HepG2 (cell line): ENCODE measurements around the gene SIGLEC9. TPM values are rescaled to one million over a fixed set of nuclear protein-coding genes. Genes with fewer than 3 reads are reported as not detected.

Experiments used
- ATAC-seq: fragments of 200-7000 bp; cut with Tn5 transposase; 3 replicates; pipeline ENCODE4 v1.9.1; 2020; ENCODE audit warnings: mild to moderate bottlenecking, moderate library complexity
- BruUV-seq: library from RNA; stranded (reverse); fragments of 400-500 nt; replicated peaks from 2 replicates; lab custom pipeline; 2021; lab: Mats Ljungman, UMichigan
- CTCF ChIA-PET: fragments of 300-600 bp; formaldehyde crosslinking; extraction: SDS; loops from one replicate; lab custom pipeline; 2021; ENCODE audit warnings: low total read pairs, inconsistent platforms, low intra/inter-chr PET ratio; lab: Yijun Ruan, JAX
- POLR2A ChIA-PET: fragments of 350-600 bp; sonication (Branson Sonifier 250); formaldehyde crosslinking; loops from one replicate; lab custom pipeline; 2020; ENCODE audit warnings: antibody characterized with exemption, inconsistent platforms; lab: Yijun Ruan, JAX
- DNase-seq: peaks from one replicate; pipeline ENCODE4 v3.0.0-alpha.2; 2015; ENCODE audit warnings: low spot score
- FAIRE-seq: peaks from 3 replicates; lab custom pipeline; 2011; peaks lifted over from hg19 to GRCh38; lab: Jason Lieb, UNC
- H2AFZ ChIP-seq: one replicate; pipeline ENCODE4 v1.6.1; 2011; ENCODE audit warnings: low read length, inconsistent platforms
- H3K27ac ChIP-seq: fragments of 300-600 bp; 3 replicates; pipeline ENCODE4 v1.8.0; 2011; ENCODE audit warnings: mixed run types, mild to moderate bottlenecking, mixed read lengths, low read length, inconsistent platforms; ENCODE audit not compliant: insufficient read depth; ENCODE audit errors: extremely low read length
- H3K27me3 ChIP-seq, 2 experiments: fragments of 200-600 bp in 1 of 2; 2 replicates in 1 of 2; 3 replicates in 1 of 2; pipeline versions ENCODE4 v1.6.0 to v1.8.0; 2011; ENCODE audit warnings: low read length in 2 of 2, mild to moderate bottlenecking in 2 of 2, moderate library complexity in 2 of 2, inconsistent platforms in 1 of 2; ENCODE audit not compliant: insufficient read depth in 2 of 2, control insufficient read depth in 1 of 2
- H3K36me3 ChIP-seq, 2 experiments: fragments of 200-600 bp in 1 of 2; replicated peaks in 1 of 2; 2 replicates in 1 of 2; 3 replicates in 1 of 2; pipeline versions ENCODE4 v1.5.1 to v1.8.0; 2011; ENCODE audit warnings: low read length in 2 of 2, inconsistent platforms in 1 of 2; ENCODE audit not compliant: insufficient read depth in 2 of 2, control insufficient read depth in 1 of 2
- H3K4me1 ChIP-seq: 2 replicates; pipeline ENCODE4 v1.5.1; 2012; ENCODE audit warnings: low read length, inconsistent platforms; ENCODE audit not compliant: insufficient read depth
- H3K4me2 ChIP-seq: 2 replicates; pipeline ENCODE4 v1.6.0; 2011; ENCODE audit warnings: low read depth, low read length, inconsistent platforms
- H3K4me3 ChIP-seq, 3 experiments: fragments of 200-600 bp in 1 of 3; sonication (generic), shearing (Covaris generic) in 1 of 3; replicated peaks in 1 of 3; 2 replicates each; pipeline ENCODE4 v1.5.1; 2011 to 2016; ENCODE audit warnings: low read length in 3 of 3, inconsistent platforms in 2 of 3, low read depth in 2 of 3, mild to moderate bottlenecking in 2 of 3, control low read depth in 1 of 3, mixed read lengths in 1 of 3; ENCODE audit not compliant: insufficient read depth in 1 of 3
- H3K79me2 ChIP-seq: one replicate; pipeline ENCODE4 v1.6.1; 2011; ENCODE audit warnings: low read length, inconsistent platforms; ENCODE audit not compliant: insufficient read depth
- H3K9ac ChIP-seq: 2 replicates; pipeline ENCODE4 v1.6.0; 2011; ENCODE audit warnings: mild to moderate bottlenecking, low read depth, low read length, inconsistent platforms; ENCODE audit not compliant: insufficient read depth
- H3K9me3 ChIP-seq: 2 replicates; pipeline ENCODE4 v1.5.1; 2012; ENCODE audit warnings: mild to moderate bottlenecking, low read length
- H4K20me1 ChIP-seq: 2 replicates; pipeline ENCODE4 v1.6.0; 2011; ENCODE audit warnings: inconsistent platforms, mild to moderate bottlenecking, low read length, moderate library complexity; ENCODE audit not compliant: insufficient read depth
- HOXA5 ChIP-seq: sonication (generic); formaldehyde crosslinking; IDR thresholded peaks from 2 replicates; pipeline ENCODE4 v1.4.0; 2020; ENCODE audit warnings: missing genetic modification reagents
- KLF12 ChIP-seq: sonication (generic); formaldehyde crosslinking; IDR thresholded peaks from 2 replicates; pipeline ENCODE4 v1.4.0; 2020; ENCODE audit warnings: missing genetic modification reagents, borderline replicate concordance
- MZF1 ChIP-seq: sonication (generic); formaldehyde crosslinking; IDR thresholded peaks from 2 replicates; pipeline ENCODE4 v1.8.1; 2023; ENCODE audit warnings: mild to moderate bottlenecking, missing genetic modification reagents, borderline replicate concordance
- NCOA1 ChIP-seq: sonication (generic); formaldehyde crosslinking; IDR thresholded peaks from 2 replicates; pipeline ENCODE4 v1.9.0; 2021; ENCODE audit warnings: missing genetic modification reagents
- SYNCRIP ChIP-seq: fragments of 200-400 bp; formaldehyde crosslinking; IDR thresholded peaks from 2 replicates; pipeline ENCODE4 v1.6.1; 2018; ENCODE audit warnings: mild to moderate bottlenecking, low read depth, low read length; ENCODE audit not compliant: insufficient read depth
- YEATS2 ChIP-seq: sonication (generic); formaldehyde crosslinking; IDR thresholded peaks from 2 replicates; pipeline ENCODE4 v1.4.0; 2020; ENCODE audit warnings: missing genetic modification reagents, borderline replicate concordance
- ZNF432 ChIP-seq: sonication (generic); formaldehyde crosslinking; IDR thresholded peaks from 2 replicates; pipeline ENCODE4 v1.5.0; 2020; ENCODE audit warnings: missing genetic modification reagents, mild to moderate bottlenecking, borderline replicate concordance
- ZNF772 ChIP-seq: sonication (generic); formaldehyde crosslinking; IDR thresholded peaks from 2 replicates; pipeline ENCODE4 v1.5.0; 2020; ENCODE audit warnings: mild to moderate bottlenecking, missing genetic modification reagents
- ZNF850 ChIP-seq: sonication (generic); formaldehyde crosslinking; conservative IDR thresholded peaks from 2 replicates; pipeline ENCODE4 v1.9.0; 2021; ENCODE audit warnings: mild to moderate bottlenecking, missing genetic modification reagents
- ZNF879 ChIP-seq: sonication (generic); formaldehyde crosslinking; IDR thresholded peaks from 2 replicates; pipeline ENCODE4 v1.8.1; 2023; ENCODE audit warnings: missing genetic modification reagents
- ZSCAN12 ChIP-seq: sonication (generic); formaldehyde crosslinking; IDR thresholded peaks from 2 replicates; pipeline ENCODE4 v1.9.0; 2021; ENCODE audit warnings: mild to moderate bottlenecking, missing genetic modification reagents
- WGBS: methylation state at CpG from one replicate; pipeline ENCODE4 v1.1.6; 2017; ENCODE audit warnings: low lambda C conversion rate; 5-methylcytosine and 5-hydroxymethylcytosine counted together
- in situ Hi-C: cut with HindIII; loops from 2 replicates; pipeline ENCODE4 v1.10.0; 2017; ENCODE audit warnings: low pct_unique_long_range_greater_than_20kb; ENCODE audit not compliant: extremely low pct_ligation_motif_present
- intact Hi-C: fragments of 100-400 bp; cut with micrococcal nuclease; formaldehyde crosslinking; loops from one replicate; pipeline ENCODE4 v1.10.0; 2022; ENCODE audit not compliant: unreplicated experiment
- polyA plus RNA-seq, 8 experiments: library from polyadenylated mRNA; depleted of rRNA in 3 of 8; stranded (reverse) in 7 of 8; unstranded in 1 of 8; fragments of >200 nt; fragmentation: Illumina TruSeq in 4 of 8; extraction: Trizol in 4 of 8; gene quantifications; 2 replicates each; pipeline versions ENCODE4 v1.2.1 to v1.2.3, GENCODE V29; 2011 to 2016; ENCODE audit warnings: low read depth in 4 of 8, missing spikeins in 1 of 8, mixed read lengths in 1 of 8; ENCODE audit not compliant: insufficient read depth in 1 of 8
- total RNA-seq, 5 experiments: library from RNA; depleted of rRNA; stranded (reverse); fragments of >200 nt; fragmentation: Illumina TruSeq; extraction: Trizol; gene quantifications; 2 replicates each; pipeline ENCODE4 v1.2.3, GENCODE V29; 2016; ENCODE audit warnings: low read depth in 1 of 5
- TF ChIP-seq, protein P1 (sequence below): sonication (generic); formaldehyde crosslinking; IDR thresholded peaks from 2 replicates; pipeline ENCODE4 v1.9.0; 2022; ENCODE audit warnings: low read depth, missing genetic modification reagents
- TF ChIP-seq, protein P2 (sequence below), 2 experiments: sonication (generic) in 1 of 2; formaldehyde crosslinking in 1 of 2; IDR thresholded peaks; 2 replicates each; pipeline versions ENCODE4 v1.4.0 to v1.6.1; 2016 to 2020; ENCODE audit warnings: borderline replicate concordance in 1 of 2, low read depth in 1 of 2, mild to moderate bottlenecking in 1 of 2, missing genetic modification reagents in 1 of 2
- TF ChIP-seq, protein P3 (sequence below): sonication (generic); formaldehyde crosslinking; IDR thresholded peaks from 2 replicates; pipeline ENCODE4 v1.4.0; 2020; ENCODE audit warnings: missing genetic modification reagents

Gene SIGLEC9
- total and polyA plus RNA-seq, 2 of the 13 experiments (the other 11 are each of a cell fraction or from before 2014, with no cell fraction given) = not detected

GRCh38 chr19:51146751-51147150, 22.0 kb downstream of the SIGLEC9 start:
- intact Hi-C loops = no loop called here
- no peak for FAIRE-seq
- CTCF ChIA-PET = no interaction called here

DNA sequence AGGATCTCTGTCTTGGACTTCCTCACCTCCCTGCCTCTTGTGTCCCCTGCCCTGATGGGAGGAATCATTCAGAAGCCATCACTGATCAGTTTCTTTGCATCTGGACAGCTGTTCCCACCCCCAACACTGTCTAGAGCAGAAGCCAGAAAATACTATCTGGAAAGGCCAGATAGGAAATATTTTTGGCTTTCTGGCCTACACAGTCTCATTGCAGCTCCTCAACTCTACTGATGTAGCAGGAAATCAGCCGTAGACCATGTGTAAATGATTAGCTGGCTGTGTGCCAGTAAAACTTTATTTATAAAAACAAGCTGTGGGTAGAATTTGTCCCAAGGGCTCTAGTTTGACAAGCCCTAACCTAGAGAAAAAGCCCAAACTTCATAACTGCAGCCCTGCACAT, 23.0 kb downstream of the SIGLEC9 start:
- H3K9me3 ChIP-seq = no peaks in the 10 kb centered on the region
- H3K36me3 ChIP-seq = no peaks in the 10 kb centered on the region
- TF ChIP-seq, protein P1, sequence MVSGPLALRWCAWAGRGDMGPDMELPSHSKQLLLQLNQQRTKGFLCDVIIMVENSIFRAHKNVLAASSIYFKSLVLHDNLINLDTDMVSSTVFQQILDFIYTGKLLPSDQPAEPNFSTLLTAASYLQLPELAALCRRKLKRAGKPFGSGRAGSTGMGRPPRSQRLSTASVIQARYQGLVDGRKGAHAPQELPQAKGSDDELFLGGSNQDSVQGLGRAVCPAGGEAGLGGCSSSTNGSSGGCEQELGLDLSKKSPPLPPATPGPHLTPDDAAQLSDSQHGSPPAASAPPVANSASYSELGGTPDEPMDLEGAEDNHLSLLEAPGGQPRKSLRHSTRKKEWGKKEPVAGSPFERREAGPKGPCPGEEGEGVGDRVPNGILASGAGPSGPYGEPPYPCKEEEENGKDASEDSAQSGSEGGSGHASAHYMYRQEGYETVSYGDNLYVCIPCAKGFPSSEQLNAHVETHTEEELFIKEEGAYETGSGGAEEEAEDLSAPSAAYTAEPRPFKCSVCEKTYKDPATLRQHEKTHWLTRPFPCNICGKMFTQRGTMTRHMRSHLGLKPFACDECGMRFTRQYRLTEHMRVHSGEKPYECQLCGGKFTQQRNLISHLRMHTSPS (CRISPR knock-in tag) = no peak
- TF ChIP-seq, protein P2, sequence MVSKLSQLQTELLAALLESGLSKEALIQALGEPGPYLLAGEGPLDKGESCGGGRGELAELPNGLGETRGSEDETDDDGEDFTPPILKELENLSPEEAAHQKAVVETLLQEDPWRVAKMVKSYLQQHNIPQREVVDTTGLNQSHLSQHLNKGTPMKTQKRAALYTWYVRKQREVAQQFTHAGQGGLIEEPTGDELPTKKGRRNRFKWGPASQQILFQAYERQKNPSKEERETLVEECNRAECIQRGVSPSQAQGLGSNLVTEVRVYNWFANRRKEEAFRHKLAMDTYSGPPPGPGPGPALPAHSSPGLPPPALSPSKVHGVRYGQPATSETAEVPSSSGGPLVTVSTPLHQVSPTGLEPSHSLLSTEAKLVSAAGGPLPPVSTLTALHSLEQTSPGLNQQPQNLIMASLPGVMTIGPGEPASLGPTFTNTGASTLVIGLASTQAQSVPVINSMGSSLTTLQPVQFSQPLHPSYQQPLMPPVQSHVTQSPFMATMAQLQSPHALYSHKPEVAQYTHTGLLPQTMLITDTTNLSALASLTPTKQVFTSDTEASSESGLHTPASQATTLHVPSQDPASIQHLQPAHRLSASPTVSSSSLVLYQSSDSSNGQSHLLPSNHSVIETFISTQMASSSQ (IDR thresholded peaks at IDR 0.05; ENCODE audit: low read depth) = no peak
- TF ChIP-seq, protein P2 (CRISPR knock-in tag; IDR thresholded peaks at IDR 0.05; ENCODE audit: borderline replicate concordance) = no peak
- TF ChIP-seq, protein P3, sequence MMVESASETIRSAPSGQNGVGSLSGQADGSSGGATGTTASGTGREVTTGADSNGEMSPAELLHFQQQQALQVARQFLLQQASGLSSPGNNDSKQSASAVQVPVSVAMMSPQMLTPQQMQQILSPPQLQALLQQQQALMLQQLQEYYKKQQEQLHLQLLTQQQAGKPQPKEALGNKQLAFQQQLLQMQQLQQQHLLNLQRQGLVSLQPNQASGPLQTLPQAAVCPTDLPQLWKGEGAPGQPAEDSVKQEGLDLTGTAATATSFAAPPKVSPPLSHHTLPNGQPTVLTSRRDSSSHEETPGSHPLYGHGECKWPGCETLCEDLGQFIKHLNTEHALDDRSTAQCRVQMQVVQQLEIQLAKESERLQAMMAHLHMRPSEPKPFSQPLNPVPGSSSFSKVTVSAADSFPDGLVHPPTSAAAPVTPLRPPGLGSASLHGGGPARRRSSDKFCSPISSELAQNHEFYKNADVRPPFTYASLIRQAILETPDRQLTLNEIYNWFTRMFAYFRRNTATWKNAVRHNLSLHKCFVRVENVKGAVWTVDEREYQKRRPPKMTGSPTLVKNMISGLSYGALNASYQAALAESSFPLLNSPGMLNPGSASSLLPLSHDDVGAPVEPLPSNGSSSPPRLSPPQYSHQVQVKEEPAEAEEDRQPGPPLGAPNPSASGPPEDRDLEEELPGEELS (CRISPR knock-in tag) = no peak
- no peak for TF ChIP-seq ZSCAN12 (CRISPR knock-in tag)
- no peak for TF ChIP-seq ZNF879 (CRISPR knock-in tag)
- TF ChIP-seq NCOA1 = no peak

More at GRCh38 chr19:51146751-51147150, 22.0 kb downstream of the SIGLEC9 start:
- H4K20me1 ChIP-seq = no peaks in the 10 kb centered on the region
- no peaks in the 10 kb centered on the region for H3K36me3 ChIP-seq
- ATAC-seq = no peak
- H3K4me1 ChIP-seq = no peaks in the 10 kb centered on the region
- H3K4me2 ChIP-seq = no peak overlapping the region
- H3K79me2 ChIP-seq = no peaks in the 10 kb centered on the region
- POLR2A ChIA-PET = no interaction called here
- no peak for DNase-seq
- no peak overlapping the region for H3K27ac ChIP-seq
- H3K9me3 ChIP-seq = no peaks in the 10 kb centered on the region
- H3K27me3 ChIP-seq = peaks cover 3 to 30% of the 10 kb centered on the region in 2 experiments; a peak in 4 of 5 replicates
- H2AFZ ChIP-seq = no peak overlapping the region
- TF ChIP-seq YEATS2 (CRISPR knock-in tag) (no peak), MZF1 (no peak), ZNF772 (no peak), ZNF432 (no peak), KLF12 (CRISPR knock-in tag) (no peak), HOXA5 (CRISPR knock-in tag) (no peak), ZNF850 (CRISPR knock-in tag) (no peak), SYNCRIP (no peak)
- in situ Hi-C loops = no loop called here
- no peak overlapping the region for H3K4me3 ChIP-seq
- H3K9ac ChIP-seq = no peak overlapping the region
- WGBS = no CpG with 5 or more reads among the region's 7 CpGs
- BruUV-seq = no TSS peak

More for the DNA sequence above, 23.0 kb downstream of the SIGLEC9 start:
- no peaks in the 10 kb centered on the region for H4K20me1 ChIP-seq
- CTCF ChIA-PET = no interaction called here
- 0% methylated on average over 1 of the region's 1 CpG for WGBS
- no peak overlapping the region for H3K4me2 ChIP-seq
- no peak overlapping the region for H3K27ac ChIP-seq
- no TSS peak for BruUV-seq
- intact Hi-C loops = no loop called here
- no peak overlapping the region for H3K4me3 ChIP-seq
- FAIRE-seq (no peak), DNase-seq (no peak), ATAC-seq (no peak)
- H3K79me2 ChIP-seq = no peaks in the 10 kb centered on the region
- no peak overlapping the region for H2AFZ ChIP-seq
- H3K9ac ChIP-seq = no peak overlapping the region
- peaks cover 0 to 23% of the 10 kb centered on the region in 2 experiments; a peak in 4 of 5 replicates for H3K27me3 ChIP-seq
- in situ Hi-C loops = no loop called here
- H3K4me1 ChIP-seq = no peaks in the 10 kb centered on the region
- POLR2A ChIA-PET = no interaction called here
